K562 (cell line): ENCODE data around the gene RIT1. TPM values are rescaled to one million over a fixed set of nuclear protein-coding genes. Genes with fewer than 3 reads are reported as not detected.

Experiments
- EGR1 ChIP-seq: fragments of 450-650 bp; conservative IDR thresholded peaks from 2 replicates; pipeline ENCODE4 v1.6.1; 2017; ENCODE audit warnings: mild to moderate bottlenecking
- ELF4 ChIP-seq: fragments of 450-650 bp; formaldehyde crosslinking; IDR thresholded peaks from 2 replicates; pipeline ENCODE4 v1.4.0; 2022; ENCODE audit warnings: missing genetic modification characterization
- FOXA1 ChIP-seq: fragments of 450-650 bp; IDR thresholded peaks from 2 replicates; pipeline ENCODE4 v1.6.1; 2016; ENCODE audit warnings: mild to moderate bottlenecking, borderline replicate concordance
- FUS ChIP-seq: fragments of 200-400 bp; formaldehyde crosslinking; optimal IDR thresholded peaks from 2 replicates; pipeline ENCODE3; 2017; ENCODE audit warnings: low read depth, low read length
- MTA3 ChIP-seq: fragments of 450-650 bp; formaldehyde crosslinking; IDR thresholded peaks from 2 replicates; pipeline ENCODE4 v1.6.1; 2017; ENCODE audit warnings: mild to moderate bottlenecking, borderline replicate concordance
- PHF20 ChIP-seq: fragments of 450-650 bp; IDR thresholded peaks from 2 replicates; pipeline ENCODE4 v1.6.1; 2018; ENCODE audit not compliant: partially characterized antibody
- PHF21A ChIP-seq: fragments of 450-650 bp; IDR thresholded peaks from 2 replicates; pipeline ENCODE4 v1.6.1; 2017; ENCODE audit warnings: low read depth, borderline replicate concordance
- PREB ChIP-seq: sonication (generic); formaldehyde crosslinking; IDR thresholded peaks from 2 replicates; pipeline ENCODE4 v1.8.1; 2023; ENCODE audit warnings: mild to moderate bottlenecking, missing genetic modification reagents
- SNRNP70 ChIP-seq: fragments of 200-400 bp; formaldehyde crosslinking; optimal IDR thresholded peaks from 2 replicates; pipeline ENCODE3; 2017; ENCODE audit warnings: low read depth, low read length
- TRIM28 ChIP-seq: fragments of 450-650 bp; IDR thresholded peaks from 2 replicates; pipeline ENCODE4 v1.6.1; 2017
- ZNF76 ChIP-seq: fragments of 250-450 bp; sonication (Bioruptor Pico); IDR thresholded peaks from 2 replicates; pipeline ENCODE4 v1.4.0; 2020; ENCODE audit warnings: mild to moderate bottlenecking, moderate library complexity, borderline replicate concordance
- polyA plus RNA-seq, 8 experiments: library from polyadenylated mRNA; depleted of rRNA in 4 of 8; stranded (reverse) in 5 of 8; unstranded in 3 of 8; fragments of >200 nt; fragmentation: Nextera tagmentation in 2 of 8; fragmentation: Illumina TruSeq in 1 of 8; extraction: Ambion mirVana in 2 of 8; extraction: Trizol in 1 of 8; gene quantifications; 2 replicates each; pipeline versions ENCODE4 v1.2.1 to v1.2.3, GENCODE V29; 2011 to 2014; ENCODE audit warnings: inconsistent platforms in 1 of 8, missing spikeins in 1 of 8
- total RNA-seq, 7 experiments: library from RNA; depleted of rRNA in 6 of 7; stranded (reverse); fragments of >200 nt in 6 of 7; fragmentation: Illumina TruSeq in 2 of 7; extraction: Trizol in 2 of 7; gene quantifications; 2 replicates each; pipeline versions ENCODE4 v1.2.1 to v1.2.3, GENCODE V29; 2011 to 2021; ENCODE audit warnings: low replicate concordance in 1 of 7
- TF ChIP-seq, protein P1 (sequence below): fragments of 450-650 bp; IDR thresholded peaks from 2 replicates; pipeline ENCODE4 v1.6.1; 2016; ENCODE audit warnings: mild to moderate bottlenecking, moderate library complexity
- TF ChIP-seq, protein P2 (sequence below): fragments of 250-450 bp; sonication (Bioruptor Pico); IDR thresholded peaks from 2 replicates; pipeline ENCODE4 v1.8.0; 2021; ENCODE audit warnings: moderate library complexity, mild to moderate bottlenecking, inconsistent platforms

Gene RIT1
- total and polyA plus RNA-seq, 9 of the 15 experiments (the other 6 are each of a cell fraction or from before 2014, with no cell fraction given) = 13.5 to 57.6 (median 22.9) TPM

DNA sequence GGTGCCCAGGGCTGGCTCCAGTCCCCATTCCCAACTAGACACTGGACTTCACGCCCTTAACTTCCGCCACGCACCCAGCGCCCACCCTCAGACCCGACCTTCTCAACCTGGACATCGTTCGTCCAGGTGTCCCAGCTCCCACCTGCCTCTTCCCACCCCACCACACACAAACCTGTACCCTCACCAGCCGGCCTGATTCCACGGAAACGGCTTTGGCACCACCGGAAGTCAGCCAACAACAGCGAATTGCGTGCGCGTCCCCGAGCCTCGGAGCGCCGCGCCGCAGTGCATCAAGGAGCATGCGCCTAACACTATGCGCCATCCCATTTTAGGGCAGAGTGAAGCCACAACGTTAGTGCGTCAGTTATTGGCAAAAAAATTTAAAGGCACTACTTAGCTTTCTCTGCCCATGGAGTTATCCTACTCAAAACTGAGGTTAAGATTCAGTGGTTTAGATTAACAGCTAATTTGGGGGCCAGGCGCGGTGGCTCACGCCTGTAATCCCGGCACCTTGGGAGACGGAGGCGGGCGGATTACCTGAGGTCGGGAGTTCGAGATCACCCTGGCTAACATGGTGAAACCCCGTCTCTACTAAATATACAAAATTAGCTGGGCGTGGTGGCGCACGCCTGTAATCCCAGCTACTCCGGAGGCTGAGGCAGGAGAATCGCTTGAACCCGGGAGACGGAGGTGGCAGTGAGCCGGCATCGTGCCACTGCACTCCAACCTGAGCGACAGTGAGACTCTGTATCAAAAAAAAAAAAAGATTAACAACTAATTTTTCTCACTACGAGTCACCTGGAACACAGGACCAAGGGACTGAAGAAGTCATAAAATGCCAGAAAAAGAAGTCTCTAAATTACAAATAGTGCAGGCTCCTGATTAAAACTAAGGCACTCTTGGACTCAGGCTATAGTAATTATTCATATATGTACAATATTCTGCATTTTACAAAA is 53.9 kb downstream of the RIT1 start, which contains the start of gene GON4L (continued):
- TF ChIP-seq, protein P1, sequence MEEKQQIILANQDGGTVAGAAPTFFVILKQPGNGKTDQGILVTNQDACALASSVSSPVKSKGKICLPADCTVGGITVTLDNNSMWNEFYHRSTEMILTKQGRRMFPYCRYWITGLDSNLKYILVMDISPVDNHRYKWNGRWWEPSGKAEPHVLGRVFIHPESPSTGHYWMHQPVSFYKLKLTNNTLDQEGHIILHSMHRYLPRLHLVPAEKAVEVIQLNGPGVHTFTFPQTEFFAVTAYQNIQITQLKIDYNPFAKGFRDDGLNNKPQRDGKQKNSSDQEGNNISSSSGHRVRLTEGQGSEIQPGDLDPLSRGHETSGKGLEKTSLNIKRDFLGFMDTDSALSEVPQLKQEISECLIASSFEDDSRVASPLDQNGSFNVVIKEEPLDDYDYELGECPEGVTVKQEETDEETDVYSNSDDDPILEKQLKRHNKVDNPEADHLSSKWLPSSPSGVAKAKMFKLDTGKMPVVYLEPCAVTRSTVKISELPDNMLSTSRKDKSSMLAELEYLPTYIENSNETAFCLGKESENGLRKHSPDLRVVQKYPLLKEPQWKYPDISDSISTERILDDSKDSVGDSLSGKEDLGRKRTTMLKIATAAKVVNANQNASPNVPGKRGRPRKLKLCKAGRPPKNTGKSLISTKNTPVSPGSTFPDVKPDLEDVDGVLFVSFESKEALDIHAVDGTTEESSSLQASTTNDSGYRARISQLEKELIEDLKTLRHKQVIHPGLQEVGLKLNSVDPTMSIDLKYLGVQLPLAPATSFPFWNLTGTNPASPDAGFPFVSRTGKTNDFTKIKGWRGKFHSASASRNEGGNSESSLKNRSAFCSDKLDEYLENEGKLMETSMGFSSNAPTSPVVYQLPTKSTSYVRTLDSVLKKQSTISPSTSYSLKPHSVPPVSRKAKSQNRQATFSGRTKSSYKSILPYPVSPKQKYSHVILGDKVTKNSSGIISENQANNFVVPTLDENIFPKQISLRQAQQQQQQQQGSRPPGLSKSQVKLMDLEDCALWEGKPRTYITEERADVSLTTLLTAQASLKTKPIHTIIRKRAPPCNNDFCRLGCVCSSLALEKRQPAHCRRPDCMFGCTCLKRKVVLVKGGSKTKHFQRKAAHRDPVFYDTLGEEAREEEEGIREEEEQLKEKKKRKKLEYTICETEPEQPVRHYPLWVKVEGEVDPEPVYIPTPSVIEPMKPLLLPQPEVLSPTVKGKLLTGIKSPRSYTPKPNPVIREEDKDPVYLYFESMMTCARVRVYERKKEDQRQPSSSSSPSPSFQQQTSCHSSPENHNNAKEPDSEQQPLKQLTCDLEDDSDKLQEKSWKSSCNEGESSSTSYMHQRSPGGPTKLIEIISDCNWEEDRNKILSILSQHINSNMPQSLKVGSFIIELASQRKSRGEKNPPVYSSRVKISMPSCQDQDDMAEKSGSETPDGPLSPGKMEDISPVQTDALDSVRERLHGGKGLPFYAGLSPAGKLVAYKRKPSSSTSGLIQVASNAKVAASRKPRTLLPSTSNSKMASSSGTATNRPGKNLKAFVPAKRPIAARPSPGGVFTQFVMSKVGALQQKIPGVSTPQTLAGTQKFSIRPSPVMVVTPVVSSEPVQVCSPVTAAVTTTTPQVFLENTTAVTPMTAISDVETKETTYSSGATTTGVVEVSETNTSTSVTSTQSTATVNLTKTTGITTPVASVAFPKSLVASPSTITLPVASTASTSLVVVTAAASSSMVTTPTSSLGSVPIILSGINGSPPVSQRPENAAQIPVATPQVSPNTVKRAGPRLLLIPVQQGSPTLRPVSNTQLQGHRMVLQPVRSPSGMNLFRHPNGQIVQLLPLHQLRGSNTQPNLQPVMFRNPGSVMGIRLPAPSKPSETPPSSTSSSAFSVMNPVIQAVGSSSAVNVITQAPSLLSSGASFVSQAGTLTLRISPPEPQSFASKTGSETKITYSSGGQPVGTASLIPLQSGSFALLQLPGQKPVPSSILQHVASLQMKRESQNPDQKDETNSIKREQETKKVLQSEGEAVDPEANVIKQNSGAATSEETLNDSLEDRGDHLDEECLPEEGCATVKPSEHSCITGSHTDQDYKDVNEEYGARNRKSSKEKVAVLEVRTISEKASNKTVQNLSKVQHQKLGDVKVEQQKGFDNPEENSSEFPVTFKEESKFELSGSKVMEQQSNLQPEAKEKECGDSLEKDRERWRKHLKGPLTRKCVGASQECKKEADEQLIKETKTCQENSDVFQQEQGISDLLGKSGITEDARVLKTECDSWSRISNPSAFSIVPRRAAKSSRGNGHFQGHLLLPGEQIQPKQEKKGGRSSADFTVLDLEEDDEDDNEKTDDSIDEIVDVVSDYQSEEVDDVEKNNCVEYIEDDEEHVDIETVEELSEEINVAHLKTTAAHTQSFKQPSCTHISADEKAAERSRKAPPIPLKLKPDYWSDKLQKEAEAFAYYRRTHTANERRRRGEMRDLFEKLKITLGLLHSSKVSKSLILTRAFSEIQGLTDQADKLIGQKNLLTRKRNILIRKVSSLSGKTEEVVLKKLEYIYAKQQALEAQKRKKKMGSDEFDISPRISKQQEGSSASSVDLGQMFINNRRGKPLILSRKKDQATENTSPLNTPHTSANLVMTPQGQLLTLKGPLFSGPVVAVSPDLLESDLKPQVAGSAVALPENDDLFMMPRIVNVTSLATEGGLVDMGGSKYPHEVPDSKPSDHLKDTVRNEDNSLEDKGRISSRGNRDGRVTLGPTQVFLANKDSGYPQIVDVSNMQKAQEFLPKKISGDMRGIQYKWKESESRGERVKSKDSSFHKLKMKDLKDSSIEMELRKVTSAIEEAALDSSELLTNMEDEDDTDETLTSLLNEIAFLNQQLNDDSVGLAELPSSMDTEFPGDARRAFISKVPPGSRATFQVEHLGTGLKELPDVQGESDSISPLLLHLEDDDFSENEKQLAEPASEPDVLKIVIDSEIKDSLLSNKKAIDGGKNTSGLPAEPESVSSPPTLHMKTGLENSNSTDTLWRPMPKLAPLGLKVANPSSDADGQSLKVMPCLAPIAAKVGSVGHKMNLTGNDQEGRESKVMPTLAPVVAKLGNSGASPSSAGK = peak; percentile 63
- TF ChIP-seq PHF21A (no peak), TRIM28 (peak; percentile 59), ZNF76 (CRISPR knock-in tag) (no peak), EGR1 (peak; percentile 17; the same call in 1 of the 2 replicates), ELF4 (CRISPR knock-in tag) (peak; percentile 72), FOXA1 (no peak), PHF20 (peak; percentile 71), FUS (no peak), SNRNP70 (no peak), MTA3 (peak; percentile 72; the same call in 1 of the 2 replicates), PREB (CRISPR knock-in tag) (no peak)
- TF ChIP-seq, protein P2, sequence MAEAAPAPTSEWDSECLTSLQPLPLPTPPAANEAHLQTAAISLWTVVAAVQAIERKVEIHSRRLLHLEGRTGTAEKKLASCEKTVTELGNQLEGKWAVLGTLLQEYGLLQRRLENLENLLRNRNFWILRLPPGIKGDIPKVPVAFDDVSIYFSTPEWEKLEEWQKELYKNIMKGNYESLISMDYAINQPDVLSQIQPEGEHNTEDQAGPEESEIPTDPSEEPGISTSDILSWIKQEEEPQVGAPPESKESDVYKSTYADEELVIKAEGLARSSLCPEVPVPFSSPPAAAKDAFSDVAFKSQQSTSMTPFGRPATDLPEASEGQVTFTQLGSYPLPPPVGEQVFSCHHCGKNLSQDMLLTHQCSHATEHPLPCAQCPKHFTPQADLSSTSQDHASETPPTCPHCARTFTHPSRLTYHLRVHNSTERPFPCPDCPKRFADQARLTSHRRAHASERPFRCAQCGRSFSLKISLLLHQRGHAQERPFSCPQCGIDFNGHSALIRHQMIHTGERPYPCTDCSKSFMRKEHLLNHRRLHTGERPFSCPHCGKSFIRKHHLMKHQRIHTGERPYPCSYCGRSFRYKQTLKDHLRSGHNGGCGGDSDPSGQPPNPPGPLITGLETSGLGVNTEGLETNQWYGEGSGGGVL = no peak
